Activated B cell treated with CpG ODN at 0.5 μM for 24 hours (primary cell): ENCODE results near the gene P4HA3. TPM values are rescaled to one million over a fixed set of nuclear protein-coding genes. Genes with fewer than 3 reads are reported as not detected.

Experiments
- ATAC-seq: fragments of 200-7000 bp; cut with Tn5 transposase; one replicate; pipeline ENCODE4 v1.10.0; 2021; ENCODE audit warnings: low read depth, mild to moderate bottlenecking, moderate library complexity
- CTCF ChIA-PET: fragments of 350-600 bp; sonication (Branson Sonifier 250); formaldehyde crosslinking; loops from one replicate; lab custom pipeline; 2021; ENCODE audit warnings: antibody characterized with exemption; lab: Charles Lee
- POLR2A ChIA-PET: fragments of 350-600 bp; sonication (Branson Sonifier 250); formaldehyde crosslinking; loops from one replicate; lab custom pipeline; 2021; ENCODE audit warnings: antibody characterized with exemption; lab: Charles Lee
- DNase-seq: peaks from one replicate; pipeline ENCODE4 v3.0.0; 2022
- H3K27ac Mint-ChIP-seq: one replicate; pipeline ENCODE4 v1.8.0; 2020; ENCODE audit warnings: mixed read lengths
- H3K27me3 Mint-ChIP-seq: one replicate; pipeline ENCODE4 v1.8.0; 2021; ENCODE audit warnings: mixed read lengths
- H3K36me3 Mint-ChIP-seq: one replicate; pipeline ENCODE4 v1.8.0; 2021; ENCODE audit warnings: low read depth, mixed read lengths
- H3K4me1 Mint-ChIP-seq: one replicate; pipeline ENCODE4 v1.8.0; 2021; ENCODE audit warnings: mixed read lengths
- H3K4me3 Mint-ChIP-seq: one replicate; pipeline ENCODE4 v1.8.0; 2020; ENCODE audit warnings: mild to moderate bottlenecking, mixed read lengths
- H3K9me3 Mint-ChIP-seq: one replicate; pipeline ENCODE4 v1.8.0; 2020; ENCODE audit warnings: mixed read lengths
- intact Hi-C: fragments of 100-400 bp; cut with micrococcal nuclease; formaldehyde crosslinking; loops from one replicate; pipeline ENCODE4 v1.15.1; 2024
- total RNA-seq: library from RNA; stranded (reverse); gene quantifications from 2 replicates; pipeline ENCODE4 v1.2.3, GENCODE V29; 2022
- TF ChIP-seq, protein P1 (sequence below): fragments of 200-600 bp; IDR thresholded peaks from one replicate; pipeline ENCODE4 v1.8.0; 2022; ENCODE audit warnings: antibody characterized with exemption, mild to moderate bottlenecking

Gene P4HA3
- total RNA-seq, 1 donor from 2014 or later: not detected

DNA sequence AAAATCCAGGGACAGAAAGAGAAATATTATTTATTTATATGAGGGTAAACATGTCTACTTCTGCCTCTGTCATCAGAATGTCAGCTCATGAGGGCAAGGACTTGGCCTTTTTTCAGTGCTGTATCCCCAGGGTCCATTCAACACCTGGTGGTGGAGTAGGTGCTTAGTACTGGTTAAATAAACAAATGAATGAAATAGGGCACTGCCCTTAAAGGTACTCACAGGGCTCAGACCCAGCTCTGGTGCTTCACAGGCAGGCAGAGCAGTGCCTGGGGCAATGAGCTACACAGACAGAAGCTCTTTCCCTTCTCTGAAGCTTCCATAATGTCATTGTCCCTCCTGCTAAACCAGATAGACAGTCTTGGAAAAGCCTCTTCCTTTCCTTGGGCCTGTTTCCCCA lies 30.9 kb downstream of the P4HA3 start:
- intact Hi-C loops: no loop called here
- H3K9me3 Mint-ChIP-seq: no peaks in the 10 kb centered on the region
- ATAC-seq: no peak
- H3K27ac Mint-ChIP-seq: no peak overlapping the region
- no peak for DNase-seq
- H3K4me1 Mint-ChIP-seq: no peaks in the 10 kb centered on the region
- H3K36me3 Mint-ChIP-seq: no peaks in the 10 kb centered on the region
- TF ChIP-seq, protein P1, sequence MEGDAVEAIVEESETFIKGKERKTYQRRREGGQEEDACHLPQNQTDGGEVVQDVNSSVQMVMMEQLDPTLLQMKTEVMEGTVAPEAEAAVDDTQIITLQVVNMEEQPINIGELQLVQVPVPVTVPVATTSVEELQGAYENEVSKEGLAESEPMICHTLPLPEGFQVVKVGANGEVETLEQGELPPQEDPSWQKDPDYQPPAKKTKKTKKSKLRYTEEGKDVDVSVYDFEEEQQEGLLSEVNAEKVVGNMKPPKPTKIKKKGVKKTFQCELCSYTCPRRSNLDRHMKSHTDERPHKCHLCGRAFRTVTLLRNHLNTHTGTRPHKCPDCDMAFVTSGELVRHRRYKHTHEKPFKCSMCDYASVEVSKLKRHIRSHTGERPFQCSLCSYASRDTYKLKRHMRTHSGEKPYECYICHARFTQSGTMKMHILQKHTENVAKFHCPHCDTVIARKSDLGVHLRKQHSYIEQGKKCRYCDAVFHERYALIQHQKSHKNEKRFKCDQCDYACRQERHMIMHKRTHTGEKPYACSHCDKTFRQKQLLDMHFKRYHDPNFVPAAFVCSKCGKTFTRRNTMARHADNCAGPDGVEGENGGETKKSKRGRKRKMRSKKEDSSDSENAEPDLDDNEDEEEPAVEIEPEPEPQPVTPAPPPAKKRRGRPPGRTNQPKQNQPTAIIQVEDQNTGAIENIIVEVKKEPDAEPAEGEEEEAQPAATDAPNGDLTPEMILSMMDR: no peak
- CTCF ChIA-PET: no interaction called here
- POLR2A ChIA-PET: no interaction called here
- no peak overlapping the region for H3K4me3 Mint-ChIP-seq
- H3K27me3 Mint-ChIP-seq: peaks cover 2% of the 10 kb centered on the region

DNA sequence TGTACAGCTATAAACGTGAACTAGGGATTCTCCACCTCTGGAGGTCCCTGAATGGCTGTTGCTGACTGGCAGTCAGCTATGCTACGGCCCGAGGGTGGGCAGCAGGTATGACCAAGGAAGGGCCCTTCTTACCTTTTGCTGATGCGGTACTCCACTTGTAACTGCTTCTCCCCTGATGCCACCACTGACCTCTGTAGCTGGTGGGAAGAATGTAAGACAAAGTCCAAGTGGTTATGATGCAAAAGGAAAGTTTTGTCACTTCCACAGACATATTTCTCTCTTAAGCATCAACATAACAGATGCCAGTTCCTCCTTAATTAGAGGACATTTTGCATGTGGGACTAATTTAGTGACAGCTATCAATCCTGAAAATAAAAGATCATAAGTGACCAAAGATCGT lies 32.2 kb downstream of the P4HA3 start:
- H3K4me1 Mint-ChIP-seq: no peaks in the 10 kb centered on the region
- DNase-seq (no peak), ATAC-seq (no peak)
- intact Hi-C loops: no loop called here
- CTCF ChIA-PET: interaction anchor here (1.2 kb wide), 1 partner anchor 28 kb away, joined by 3 read pairs; no protein-coding TSS in a partner anchor
- peaks cover 4% of the 10 kb centered on the region for H3K27me3 Mint-ChIP-seq
- H3K4me3 Mint-ChIP-seq: no peak overlapping the region
- H3K9me3 Mint-ChIP-seq: no peaks in the 10 kb centered on the region
- no peak overlapping the region for H3K27ac Mint-ChIP-seq
- POLR2A ChIA-PET: no interaction called here
- TF ChIP-seq, protein P1: no peak
- H3K36me3 Mint-ChIP-seq: no peaks in the 10 kb centered on the region

DNA sequence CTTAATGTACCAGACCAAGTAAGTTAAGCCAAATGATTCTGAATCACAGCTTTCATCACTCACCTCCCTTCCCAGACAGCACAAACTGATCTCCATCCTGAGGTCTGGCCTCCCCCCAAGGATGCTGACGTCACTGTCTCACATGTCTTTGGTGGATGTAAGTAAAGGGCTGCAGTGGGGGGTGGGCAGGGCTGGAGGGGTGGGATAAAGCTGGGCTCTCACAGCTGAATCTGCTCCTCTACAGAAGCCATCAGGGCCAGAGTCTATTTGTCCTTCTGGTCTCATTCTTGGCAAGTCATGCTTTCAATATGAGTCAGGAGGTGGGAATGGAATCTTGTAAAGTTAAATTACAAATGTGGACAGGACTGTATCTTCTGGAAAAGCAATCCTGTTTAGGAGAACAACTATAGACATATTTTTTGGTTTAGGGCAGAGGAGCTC lies 32.7 kb downstream of the P4HA3 start:
- Mint-ChIP-seq H3K27me3 (peaks cover 4% of the 10 kb centered on the region), H3K4me3 (no peak overlapping the region), H3K27ac (no peak overlapping the region), H3K36me3 (no peaks in the 10 kb centered on the region), H3K9me3 (no peaks in the 10 kb centered on the region), H3K4me1 (no peaks in the 10 kb centered on the region)
- TF ChIP-seq, protein P1: no peak
- ChIA-PET POLR2A (interaction anchor here (0.6 kb wide), 1 partner anchor 574 kb away, joined by 3 read pairs; no protein-coding TSS in a partner anchor), CTCF (interaction anchor here (1.2 kb wide), 1 partner anchor 27 kb away, joined by 3 read pairs; no protein-coding TSS in a partner anchor)
- no peak for DNase-seq
- intact Hi-C loops: no loop called here
- ATAC-seq: no peak

DNA sequence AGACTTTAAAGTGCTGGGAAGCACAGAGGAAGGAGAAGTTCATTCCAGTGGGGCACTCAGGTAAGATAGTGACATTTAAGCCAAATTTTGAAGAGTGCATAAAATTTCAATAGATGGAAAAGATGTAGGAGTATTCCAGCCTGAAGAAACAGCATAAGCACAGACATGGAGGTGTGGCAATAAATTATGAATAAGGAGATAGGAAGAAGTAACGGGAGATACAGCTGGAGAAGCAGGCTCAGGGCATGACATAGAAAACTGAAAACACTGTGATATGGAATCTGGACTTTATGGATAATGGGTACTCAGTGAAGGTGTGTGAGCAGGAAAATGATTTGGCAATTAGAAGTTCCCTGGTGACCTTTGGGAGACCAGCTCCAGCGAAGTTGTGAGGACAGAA lies 33.3 kb downstream of the P4HA3 start:
- intact Hi-C loops: no loop called here
- DNase-seq (no peak), ATAC-seq (no peak)
- H3K36me3 Mint-ChIP-seq: no peaks in the 10 kb centered on the region
- H3K27me3 Mint-ChIP-seq: peaks cover 4% of the 10 kb centered on the region
- no peaks in the 10 kb centered on the region for H3K4me1 Mint-ChIP-seq
- CTCF ChIA-PET: no interaction called here
- POLR2A ChIA-PET: interaction anchor here (0.6 kb wide), 1 partner anchor 574 kb away, joined by 3 read pairs; no protein-coding TSS in a partner anchor
- no peak overlapping the region for H3K27ac Mint-ChIP-seq
- TF ChIP-seq, protein P1: no peak
- no peak overlapping the region for H3K4me3 Mint-ChIP-seq
- no peaks in the 10 kb centered on the region for H3K9me3 Mint-ChIP-seq

DNA sequence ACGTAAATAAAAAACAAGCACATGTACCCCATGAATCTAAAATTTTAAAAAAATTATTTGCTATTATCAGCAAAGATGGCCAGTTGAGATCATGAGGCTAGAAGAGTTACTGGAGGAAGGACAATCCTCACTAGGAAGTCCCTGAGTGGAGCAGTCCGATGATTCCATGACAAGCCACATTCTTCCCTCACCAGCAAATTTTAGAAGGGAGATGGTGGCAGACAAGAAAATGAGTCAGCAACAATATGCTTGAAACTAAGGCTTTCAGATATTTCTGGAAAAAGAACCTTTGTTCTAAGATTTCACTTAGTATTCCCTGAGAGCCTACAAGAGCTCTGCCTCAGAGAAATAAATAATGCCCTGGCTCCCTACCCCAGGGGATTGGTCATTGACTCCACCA lies 34.9 kb downstream of the P4HA3 start:
- TF ChIP-seq, protein P1: no peak
- H3K4me3 Mint-ChIP-seq: no peak overlapping the region
- no peak overlapping the region for H3K27ac Mint-ChIP-seq
- H3K4me1 Mint-ChIP-seq: no peaks in the 10 kb centered on the region
- peaks cover 10% of the 10 kb centered on the region for H3K27me3 Mint-ChIP-seq
- ChIA-PET CTCF (no interaction called here), POLR2A (no interaction called here)
- H3K9me3 Mint-ChIP-seq: no peaks in the 10 kb centered on the region
- H3K36me3 Mint-ChIP-seq: no peaks in the 10 kb centered on the region
- DNase-seq (no peak), ATAC-seq (no peak)
- intact Hi-C loops: no loop called here
